HG03045 (cell line): ENCODE results near the gene SLC30A10.
"Not testable (repeated sequence)": the region's sequence is repeated elsewhere in the genome, so short reads cannot be mapped to it uniquely, and the experiment has no call there.

Experiments
- ATAC-seq: cut with Tn5 transposase; IDR thresholded peaks from one replicate; pipeline ENCODE4 v1.9.1; 2021; ENCODE audit warnings: mild to moderate bottlenecking, moderate library complexity; ENCODE audit not compliant: unreplicated experiment

Gene SLC30A10

GRCh38 chr1:219927956-219928790, at the start of gene SLC30A10:
SLC30A10 (minus strand) TSS chr1:219928557; CDS start chr1:219928440, 117 bp downstream.
- ATAC-seq: no peak

- ATAC-seq: no peak
Measured at GRCh38 chr1:219973213-219973612, 44.9 kb upstream of the SLC30A10 start.

GRCh38 chr1:219967361-219967760, 39.0 kb upstream of the SLC30A10 start:
- ATAC-seq: no peak

- ATAC-seq: no peak
Measured at GRCh38 chr1:219966071-219966349, 37.7 kb upstream of the SLC30A10 start.

- no peak for ATAC-seq
Measured at GRCh38 chr1:219965285-219966070, 37.1 kb upstream of the SLC30A10 start.

GRCh38 chr1:219963432-219963831, 35.1 kb upstream of the SLC30A10 start:
- ATAC-seq: no peak

- ATAC-seq: no peak
Measured at GRCh38 chr1:219961684-219962083, 33.3 kb upstream of the SLC30A10 start.

GRCh38 chr1:219959540-219960203, 31.3 kb upstream of the SLC30A10 start:
- ATAC-seq: no peak

GRCh38 chr1:219958875-219959417, 30.6 kb upstream of the SLC30A10 start:
- no peak for ATAC-seq

GRCh38 chr1:219954736-219955421, 26.5 kb upstream of the SLC30A10 start:
- ATAC-seq: no peak

GRCh38 chr1:219954052-219954451, 25.7 kb upstream of the SLC30A10 start:
- no peak for ATAC-seq

- ATAC-seq: no peak
Measured at GRCh38 chr1:219952361-219952760, 24.0 kb upstream of the SLC30A10 start.

GRCh38 chr1:219949227-219949626, 20.9 kb upstream of the SLC30A10 start:
- not testable (repeated sequence) for ATAC-seq

- not testable (repeated sequence) for ATAC-seq
Measured at GRCh38 chr1:219948766-219949165, 20.4 kb upstream of the SLC30A10 start.

- no peak for ATAC-seq
Measured at GRCh38 chr1:219945795-219946194, 17.4 kb upstream of the SLC30A10 start.

- no peak for ATAC-seq
Measured at GRCh38 chr1:219941179-219942118, 13.1 kb upstream of the SLC30A10 start.

- ATAC-seq: no peak
Measured at GRCh38 chr1:219940707-219941106, 12.3 kb upstream of the SLC30A10 start.

- ATAC-seq: no peak
Measured at GRCh38 chr1:219938706-219939105, 10.3 kb upstream of the SLC30A10 start.

GRCh38 chr1:219933763-219934162, 5.4 kb upstream of the SLC30A10 start:
- ATAC-seq: not testable (repeated sequence)

- no peak for ATAC-seq
Measured at GRCh38 chr1:219931033-219931432, 2.7 kb upstream of the SLC30A10 start.
